AG10803 (cell line): ENCODE results near the gene ARHGAP10.
"Not testable (repeated sequence)": the region's sequence is repeated elsewhere in the genome, so short reads cannot be mapped to it uniquely, and the experiment has no call there.

ENCODE experiments used
- DNase-seq: peaks from one replicate; pipeline ENCODE4 v3.0.0; 2010; ENCODE audit warnings: low read depth
- H3K4me3 ChIP-seq: 2 replicates; pipeline ENCODE4 v1.5.1; 2011; ENCODE audit warnings: mild to moderate bottlenecking, low read length, control low read depth
- TF ChIP-seq, protein P1 (sequence below): conservative IDR thresholded peaks from 2 replicates; pipeline ENCODE4 v1.5.1; 2011; ENCODE audit warnings: mild to moderate bottlenecking, low read length, control low read depth, inconsistent platforms

ARHGAP10 gene

DNA sequence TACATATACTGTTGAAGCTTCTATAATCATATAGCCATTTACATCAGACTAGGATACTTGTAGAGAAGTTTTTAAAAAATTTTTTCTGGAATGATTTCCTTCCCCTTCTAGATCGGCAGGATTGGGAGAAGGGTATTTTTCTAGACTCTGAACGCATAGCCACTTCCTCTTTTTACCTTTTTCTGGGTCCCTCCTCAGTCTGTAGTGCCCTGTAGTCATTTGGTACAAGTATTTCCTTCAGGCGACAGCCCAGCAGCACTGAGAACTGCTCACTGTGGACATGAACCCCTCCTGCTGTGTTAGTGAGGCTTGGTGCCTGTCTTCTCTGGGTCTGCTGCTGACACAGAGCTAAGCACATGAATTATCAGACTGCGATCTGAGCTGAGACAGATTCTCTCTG is 255.4 kb downstream of the ARHGAP10 start:
- TF ChIP-seq, protein P1, sequence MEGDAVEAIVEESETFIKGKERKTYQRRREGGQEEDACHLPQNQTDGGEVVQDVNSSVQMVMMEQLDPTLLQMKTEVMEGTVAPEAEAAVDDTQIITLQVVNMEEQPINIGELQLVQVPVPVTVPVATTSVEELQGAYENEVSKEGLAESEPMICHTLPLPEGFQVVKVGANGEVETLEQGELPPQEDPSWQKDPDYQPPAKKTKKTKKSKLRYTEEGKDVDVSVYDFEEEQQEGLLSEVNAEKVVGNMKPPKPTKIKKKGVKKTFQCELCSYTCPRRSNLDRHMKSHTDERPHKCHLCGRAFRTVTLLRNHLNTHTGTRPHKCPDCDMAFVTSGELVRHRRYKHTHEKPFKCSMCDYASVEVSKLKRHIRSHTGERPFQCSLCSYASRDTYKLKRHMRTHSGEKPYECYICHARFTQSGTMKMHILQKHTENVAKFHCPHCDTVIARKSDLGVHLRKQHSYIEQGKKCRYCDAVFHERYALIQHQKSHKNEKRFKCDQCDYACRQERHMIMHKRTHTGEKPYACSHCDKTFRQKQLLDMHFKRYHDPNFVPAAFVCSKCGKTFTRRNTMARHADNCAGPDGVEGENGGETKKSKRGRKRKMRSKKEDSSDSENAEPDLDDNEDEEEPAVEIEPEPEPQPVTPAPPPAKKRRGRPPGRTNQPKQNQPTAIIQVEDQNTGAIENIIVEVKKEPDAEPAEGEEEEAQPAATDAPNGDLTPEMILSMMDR, result no peak
- no peak overlapping the region for H3K4me3 ChIP-seq
- DNase-seq, result no peak

DNA sequence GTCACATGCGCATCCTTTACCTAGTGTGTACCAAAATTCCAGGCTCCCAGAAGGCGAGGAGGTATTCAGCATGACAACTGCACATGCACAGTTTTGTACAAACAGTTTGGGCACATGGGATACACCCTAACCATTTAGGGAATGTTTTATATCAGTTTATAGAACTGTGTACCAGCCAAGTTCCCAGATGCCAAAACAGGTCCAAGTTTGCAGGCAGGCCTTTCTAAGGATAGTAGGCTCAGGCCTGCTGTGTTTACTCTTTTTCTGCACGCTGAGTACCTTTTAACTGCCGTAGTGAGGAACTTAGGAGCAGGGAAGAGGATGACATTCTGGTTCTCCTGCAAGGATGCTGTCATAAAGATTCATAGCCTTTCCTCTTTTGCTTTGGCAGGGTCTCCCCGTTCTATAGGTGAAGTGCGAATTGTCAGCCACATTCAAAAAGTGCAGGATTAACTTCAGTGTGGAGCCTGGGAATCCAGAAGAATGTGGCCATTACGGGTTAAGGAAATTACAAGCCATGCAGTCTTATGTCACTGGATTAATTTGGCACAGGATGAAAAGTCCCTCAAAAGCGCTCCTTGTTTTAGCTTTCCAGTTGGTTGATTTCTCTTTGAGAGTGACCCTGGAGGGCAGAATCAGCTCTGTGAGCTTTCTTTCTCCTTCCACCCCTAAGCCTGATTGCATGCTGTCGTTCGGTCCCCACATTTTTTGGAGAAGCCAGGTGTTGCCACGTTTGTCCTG is 259.8 kb downstream of the ARHGAP10 start:
- DNase-seq, result no peak
- TF ChIP-seq, protein P1, result no peak
- H3K4me3 ChIP-seq, result no peak overlapping the region

DNA sequence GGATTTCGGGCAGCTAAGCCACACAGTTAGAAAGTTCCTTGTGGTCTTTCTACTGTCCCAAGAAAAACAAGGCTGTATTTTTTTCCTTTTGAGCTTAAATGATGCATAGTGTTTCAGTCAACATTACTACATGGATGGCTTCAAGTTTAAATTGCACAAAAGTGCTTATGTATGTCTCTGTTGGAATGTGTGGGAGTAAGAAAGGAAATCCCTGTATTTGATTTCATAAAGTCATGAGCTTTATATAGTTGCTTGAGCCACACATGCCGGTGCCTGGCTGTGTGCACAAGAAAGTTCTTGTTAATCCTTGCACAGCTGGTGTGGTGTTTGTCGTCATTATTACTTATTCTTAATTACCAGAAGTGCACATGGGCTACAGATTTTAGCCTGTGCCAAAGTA is 262.2 kb downstream of the ARHGAP10 start:
- no peak for DNase-seq
- H3K4me3 ChIP-seq, result no peak overlapping the region
- TF ChIP-seq, protein P1, result no peak

DNA sequence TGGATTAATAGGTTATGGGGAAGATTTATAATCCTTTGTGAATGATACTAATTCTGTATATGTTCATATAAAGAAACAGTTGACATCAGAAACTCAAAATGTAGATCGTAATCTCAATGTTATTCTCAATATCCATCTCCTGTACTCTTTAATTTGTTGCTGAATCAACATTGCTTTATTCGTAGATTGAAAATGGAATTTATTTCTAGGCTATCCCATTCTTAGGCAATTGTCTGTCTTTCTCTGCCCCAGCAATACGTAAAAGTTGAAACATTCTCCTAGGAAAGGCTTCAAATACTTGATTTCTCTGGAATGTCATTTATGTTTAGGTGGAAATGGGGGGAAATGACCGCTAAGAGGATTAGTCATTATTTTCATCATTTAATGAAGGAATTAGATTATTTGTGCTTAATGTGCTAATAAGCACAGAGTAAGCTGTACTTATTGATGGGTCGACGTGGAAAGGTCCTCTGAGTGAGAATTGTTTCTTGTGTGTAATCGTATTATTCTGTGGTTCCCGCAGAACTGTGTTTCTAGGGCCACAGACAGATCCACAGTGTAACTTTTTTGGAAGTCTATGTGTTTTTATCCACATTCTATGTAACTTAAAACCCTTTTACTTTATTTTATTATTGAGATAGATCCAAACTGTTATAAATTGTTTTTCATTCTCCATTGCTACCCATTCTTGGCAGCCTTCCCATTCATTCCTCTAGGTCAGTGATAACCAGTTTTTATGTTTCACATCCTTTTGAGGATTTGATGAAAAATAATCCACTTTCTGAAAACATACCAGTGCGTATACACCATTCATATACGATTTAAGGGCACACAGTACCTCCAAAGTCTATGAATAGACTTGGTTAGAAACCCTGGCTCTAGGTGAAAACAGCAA is 262.9 kb downstream of the ARHGAP10 start:
- H3K4me3 ChIP-seq, result no peak overlapping the region
- TF ChIP-seq, protein P1, result no peak
- no peak for DNase-seq

DNA sequence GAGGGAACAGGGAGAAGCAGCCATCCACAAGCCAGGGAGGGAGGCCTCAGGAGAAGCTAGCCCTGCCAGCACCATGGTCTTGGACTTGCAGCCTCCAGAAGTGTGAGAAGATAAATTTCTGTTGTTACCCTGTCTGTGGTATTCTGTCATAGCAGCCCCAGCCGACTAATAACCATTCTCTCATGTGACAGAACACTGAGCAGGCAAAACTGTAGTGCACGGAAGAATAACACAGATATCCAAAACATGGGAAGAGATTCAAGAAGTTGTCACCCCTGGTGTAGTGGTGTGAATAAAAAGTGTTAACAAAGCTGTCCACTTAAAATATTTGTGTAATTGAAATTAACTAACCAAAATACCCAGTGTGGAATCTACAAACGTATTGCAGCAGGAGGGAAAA is 265.0 kb downstream of the ARHGAP10 start:
- no peak for DNase-seq
- no peak overlapping the region for H3K4me3 ChIP-seq
- TF ChIP-seq, protein P1, result no peak

DNA sequence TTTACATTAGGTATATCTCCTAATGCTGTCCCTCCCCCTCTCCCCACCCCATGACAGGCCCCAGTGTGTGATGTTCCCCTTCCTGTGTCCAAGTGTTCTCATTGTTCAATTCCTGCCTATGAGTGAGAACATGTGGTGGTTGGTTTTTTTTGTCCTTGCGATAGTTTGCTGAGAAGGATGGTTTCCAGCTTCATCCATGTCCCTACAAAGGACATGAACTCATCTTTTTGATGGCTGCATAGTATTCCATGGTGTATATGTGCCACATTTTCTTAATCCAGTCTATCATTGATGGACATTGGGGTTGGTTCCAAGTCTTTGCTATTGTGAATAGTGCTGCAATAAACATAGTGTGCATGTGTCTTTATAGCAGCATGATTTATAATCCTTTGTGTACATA is 268.1 kb downstream of the ARHGAP10 start:
- DNase-seq, H3K4me3 ChIP-seq: not testable (repeated sequence)

DNA sequence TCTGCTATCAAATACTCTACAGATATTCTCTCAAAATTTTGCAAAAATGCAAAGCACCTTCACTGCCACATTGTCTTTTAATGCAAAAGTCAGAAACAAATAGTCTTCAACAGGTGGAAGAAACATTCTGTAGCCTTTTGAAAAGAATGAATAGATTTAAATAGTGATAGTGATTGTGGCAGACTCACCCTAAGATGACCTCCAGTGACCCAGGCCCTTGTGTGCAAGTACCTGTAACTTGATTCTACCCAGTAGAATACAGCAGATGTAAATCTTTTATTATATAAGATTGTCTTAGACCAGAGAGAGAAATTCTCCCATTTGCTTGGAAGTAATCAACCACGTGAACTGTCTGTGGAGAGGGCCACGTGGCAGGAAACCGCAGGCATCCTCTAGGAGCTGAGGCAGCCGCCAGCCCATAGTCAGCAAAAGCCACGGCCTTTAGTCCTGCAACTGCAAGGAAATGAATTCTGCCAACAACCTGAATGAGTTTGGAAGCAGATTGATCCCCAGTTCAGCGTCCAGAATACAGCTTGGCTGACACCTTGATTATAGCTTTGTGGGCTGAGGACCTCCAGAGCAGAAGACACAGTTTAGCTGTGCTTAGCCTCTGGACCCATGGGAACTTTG is 272.5 kb downstream of the ARHGAP10 start:
- TF ChIP-seq, protein P1, result no peak
- peak; percentile 50 for DNase-seq
- no peak overlapping the region for H3K4me3 ChIP-seq
